GM12892 (cell line): ENCODE data around the gene DCAKD.

Source experiments
- POLR2A ChIP-seq: IDR thresholded peaks from 2 replicates; pipeline ENCODE4 v1.6.1; 2011; ENCODE audit warnings: low read depth, low read length, control low read depth
- POLR2AphosphoS5 ChIP-seq: IDR thresholded peaks from 2 replicates; pipeline ENCODE4 v1.6.1; 2011; ENCODE audit warnings: low read depth, low read length, control low read depth
- TAF1 ChIP-seq: IDR thresholded peaks from 2 replicates; pipeline ENCODE4 v1.6.1; 2011; ENCODE audit warnings: low read depth, mild to moderate bottlenecking, control low read depth, low read length, borderline replicate concordance

GRCh38 chr17:45021607-45022287 lies 29.7 kb downstream of the DCAKD start:
- no peak for TF ChIP-seq POLR2AphosphoS5
- TF ChIP-seq POLR2A: no peak
- no peak for TF ChIP-seq TAF1
